ENCODE data around the gene PCDHB14. TPM values are rescaled to one million over a fixed set of nuclear protein-coding genes. Genes with fewer than 3 reads are reported as not detected.
"Not testable (repeated sequence)": the region's sequence is repeated elsewhere in the genome, so short reads cannot be mapped to it uniquely, and the experiment has no call there.

Gene PCDHB14
- polyA plus RNA-seq, 1 donor (not counting 4 experiments of a cell fraction or from before 2014, with no cell fraction given), result 0.13 TPM

DNA sequence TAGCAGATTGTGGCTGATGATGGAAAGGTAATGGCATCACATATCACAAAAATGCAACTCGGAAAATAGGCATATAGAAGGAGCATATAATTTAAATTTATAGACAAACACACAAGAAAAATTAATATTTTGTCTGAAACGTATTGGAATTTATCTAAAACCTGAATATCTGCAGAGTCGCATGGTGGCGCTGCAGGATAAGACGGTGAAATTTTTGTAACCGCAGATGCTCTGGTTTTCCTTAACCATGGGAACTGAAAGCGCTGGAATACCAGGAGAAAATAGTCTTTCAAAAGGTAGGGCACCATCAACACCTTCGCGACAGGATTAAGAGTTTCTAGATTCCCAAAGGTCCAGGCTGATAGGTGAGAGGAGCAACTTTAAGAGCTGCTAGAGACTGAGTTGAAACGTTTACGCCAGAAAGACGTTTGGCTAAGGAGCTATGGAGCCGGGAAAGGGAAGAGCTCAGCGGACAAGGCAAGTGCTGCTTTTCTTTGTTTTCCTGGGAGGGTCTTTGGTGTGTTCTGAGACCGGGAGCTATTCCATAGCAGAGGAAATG lies 11.0 kb downstream of the PCDHB14 start:
- Histone ChIP-seq H3K27me3 (ENCODE audit: control insufficient read depth, extremely low read depth, insufficient read depth, low read length) (no peaks in the 10 kb centered on the region), H3K4me2 (ENCODE audit: control insufficient read depth, extremely low read depth, insufficient read depth, low read depth, low read length) (no peak overlapping the region), H3K27ac (ENCODE audit: control insufficient read depth, insufficient read depth, low read length) (no peak overlapping the region), H3K4me1 (ENCODE audit: control insufficient read depth, extremely low read depth, insufficient read depth, low read length) (no peaks in the 10 kb centered on the region), H3K79me2 (ENCODE audit: control insufficient read depth, insufficient read depth, low read length) (no peaks in the 10 kb centered on the region), H3K9me1 (ENCODE audit: control insufficient read depth, extremely low read depth, insufficient read depth, low read length) (no peaks in the 10 kb centered on the region), H3K4me3 (ENCODE audit: control insufficient read depth in 2 of 3, extremely low read depth in 1 of 3, insufficient read depth in 2 of 3, low read depth in 1 of 3, low read length in 3 of 3) (no peak overlapping the region), H2AFZ (ENCODE audit: control insufficient read depth, low read length) (no peak overlapping the region), H3K36me3 (ENCODE audit: control insufficient read depth in 2 of 2, extremely low read depth in 1 of 2, insufficient read depth in 2 of 2, low read length in 2 of 2) (no peaks in the 10 kb centered on the region), H4K20me1 (ENCODE audit: control insufficient read depth, extremely low read depth, insufficient read depth, low read length) (no peaks in the 10 kb centered on the region), H3K9me3 (ENCODE audit: control insufficient read depth, low read depth, low read length) (peaks cover 2% of the 10 kb centered on the region), H3K9ac (ENCODE audit: control insufficient read depth, extremely low read depth, insufficient read depth, low read length) (no peak overlapping the region)
- DNase-seq (ENCODE audit: low read depth, low spot score) (no peak), FAIRE-seq (no peak)
- dilution Hi-C loops (cut with MboI; ENCODE audit: extremely low pct_ligation_motif_present, low sequenced_read_pairs), result no loop called here
- TF ChIP-seq EZH2 (IDR thresholded peaks at IDR 0.05; ENCODE audit: low read length) (no peak), CTCF (optimal IDR thresholded peaks at IDR 0.05 in 1 of 3, IDR thresholded peaks at IDR 0.05 in 1 of 3, conservative IDR thresholded peaks at IDR 0.05 in 1 of 3; ENCODE audit: extremely low read depth in 1 of 3, insufficient read depth in 2 of 3, low read length in 3 of 3) (no peak)

DNA sequence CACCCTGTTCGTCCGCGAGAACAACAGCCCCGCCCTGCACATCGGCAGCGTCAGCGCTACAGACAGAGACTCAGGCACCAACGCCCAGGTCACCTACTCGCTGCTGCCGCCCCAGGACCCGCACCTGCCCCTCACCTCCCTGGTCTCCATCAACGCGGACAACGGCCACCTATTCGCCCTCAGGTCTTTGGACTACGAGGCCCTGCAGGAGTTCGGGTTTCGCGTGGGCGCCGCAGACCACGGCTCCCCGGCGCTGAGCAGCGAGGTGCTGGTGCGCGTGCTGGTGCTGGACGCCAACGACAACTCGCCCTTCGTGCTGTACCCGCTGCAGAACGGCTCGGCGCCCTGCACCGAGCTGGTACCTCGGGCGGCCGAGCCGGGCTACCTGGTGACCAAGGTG lies 12.8 kb downstream of the PCDHB14 start:
- FAIRE-seq; H3K27ac ChIP-seq (ENCODE audit: control insufficient read depth, insufficient read depth, low read length); H3K9me1 ChIP-seq (ENCODE audit: control insufficient read depth, extremely low read depth, insufficient read depth, low read length); H3K36me3 ChIP-seq (ENCODE audit: control insufficient read depth in 2 of 2, extremely low read depth in 1 of 2, insufficient read depth in 2 of 2, low read length in 2 of 2); H3K4me3 ChIP-seq (ENCODE audit: control insufficient read depth in 2 of 3, extremely low read depth in 1 of 3, insufficient read depth in 2 of 3, low read depth in 1 of 3, low read length in 3 of 3); H4K20me1 ChIP-seq (ENCODE audit: control insufficient read depth, extremely low read depth, insufficient read depth, low read length); H3K9me3 ChIP-seq (ENCODE audit: control insufficient read depth, low read depth, low read length); DNase-seq (ENCODE audit: low read depth, low spot score); H3K79me2 ChIP-seq (ENCODE audit: control insufficient read depth, insufficient read depth, low read length); dilution Hi-C loops (cut with MboI; ENCODE audit: extremely low pct_ligation_motif_present, low sequenced_read_pairs); H3K4me1 ChIP-seq (ENCODE audit: control insufficient read depth, extremely low read depth, insufficient read depth, low read length); H3K4me2 ChIP-seq (ENCODE audit: control insufficient read depth, extremely low read depth, insufficient read depth, low read depth, low read length); H3K9ac ChIP-seq (ENCODE audit: control insufficient read depth, extremely low read depth, insufficient read depth, low read length); H2AFZ ChIP-seq (ENCODE audit: control insufficient read depth, low read length); H3K27me3 ChIP-seq (ENCODE audit: control insufficient read depth, extremely low read depth, insufficient read depth, low read length): not testable (repeated sequence)

Measured in keratinocyte (primary cell).